Muscle of back (tissue), 10 donors: ENCODE measurements around the gene LIMS4. TPM values are rescaled to one million over a fixed set of nuclear protein-coding genes. Genes with fewer than 3 reads are reported as not detected.

ENCODE experiments used
- polyA plus RNA-seq, 10 donors: library from polyadenylated mRNA; unstranded; fragments of 120-200 nt; gene quantifications; one replicate each; pipeline ENCODE4 v1.2.1, GENCODE V29; 2013; ENCODE audit not compliant: insufficient read length in 10 of 10

Gene LIMS4
- polyA plus RNA-seq, 10 donors = 1.7 to 5.9 (median 4.0) TPM

Other genes starting within 250 kb of the LIMS4 start
- 10 to 100 TPM; 14.7 to 30.7 (median 23.2) TPM for gene RGPD6, start 104.4 kb upstream of the LIMS4 start, polyA plus RNA-seq
- gene BUB1, start 205.2 kb upstream of the LIMS4 start, polyA plus RNA-seq = 10 to 100 TPM in 8 of 10 donors, 1 to 10 TPM in 2; 8.0 to 15.9 (median 10.9) TPM